GM18508 (cell line): ENCODE measurements around the gene GBP7.

Experiments
- ATAC-seq: cut with Tn5 transposase; IDR thresholded peaks from one replicate; pipeline ENCODE4 v1.9.1; 2021; ENCODE audit warnings: moderate number of reproducible peaks; ENCODE audit not compliant: insufficient read depth, unreplicated experiment

The GBP7 gene

DNA sequence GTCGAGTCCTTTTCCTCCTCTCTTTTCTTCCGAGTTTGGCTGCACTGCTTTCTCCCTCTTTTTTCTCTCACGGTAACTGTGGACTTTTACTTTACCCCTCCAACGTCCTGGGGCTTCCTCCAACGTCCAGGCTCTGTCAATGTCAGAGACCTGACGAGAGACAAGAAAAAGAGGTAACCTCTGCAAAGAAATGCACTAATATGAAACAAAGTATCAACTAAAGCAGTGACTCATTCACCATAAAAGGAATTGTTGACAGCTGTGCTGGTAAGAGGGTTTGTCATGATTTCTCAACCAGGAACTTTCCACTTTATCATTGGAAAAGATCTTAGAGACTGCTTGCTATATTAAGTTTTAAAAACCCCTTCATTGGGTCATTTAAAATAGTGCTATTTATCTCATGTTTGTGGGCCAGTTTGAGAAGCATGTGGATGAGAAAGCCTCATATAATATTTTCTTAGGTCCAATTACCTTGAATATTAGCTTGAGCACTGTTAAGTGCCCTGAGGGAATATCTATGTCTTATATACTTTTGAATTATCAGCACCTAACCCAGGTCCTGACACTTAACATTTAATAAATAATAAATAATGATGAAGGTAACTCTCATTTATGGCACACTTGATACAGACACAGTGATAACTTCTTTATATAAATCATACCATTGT, 49.8 kb downstream of the GBP7 start, which contains the start of gene GBP2:
GBP2 (minus strand) TSS at position 202 of the 668 bp plus-strand sequence. CDS start 4,148 bp downstream, outside the sequence.
- ATAC-seq: peak; percentile 52

DNA sequence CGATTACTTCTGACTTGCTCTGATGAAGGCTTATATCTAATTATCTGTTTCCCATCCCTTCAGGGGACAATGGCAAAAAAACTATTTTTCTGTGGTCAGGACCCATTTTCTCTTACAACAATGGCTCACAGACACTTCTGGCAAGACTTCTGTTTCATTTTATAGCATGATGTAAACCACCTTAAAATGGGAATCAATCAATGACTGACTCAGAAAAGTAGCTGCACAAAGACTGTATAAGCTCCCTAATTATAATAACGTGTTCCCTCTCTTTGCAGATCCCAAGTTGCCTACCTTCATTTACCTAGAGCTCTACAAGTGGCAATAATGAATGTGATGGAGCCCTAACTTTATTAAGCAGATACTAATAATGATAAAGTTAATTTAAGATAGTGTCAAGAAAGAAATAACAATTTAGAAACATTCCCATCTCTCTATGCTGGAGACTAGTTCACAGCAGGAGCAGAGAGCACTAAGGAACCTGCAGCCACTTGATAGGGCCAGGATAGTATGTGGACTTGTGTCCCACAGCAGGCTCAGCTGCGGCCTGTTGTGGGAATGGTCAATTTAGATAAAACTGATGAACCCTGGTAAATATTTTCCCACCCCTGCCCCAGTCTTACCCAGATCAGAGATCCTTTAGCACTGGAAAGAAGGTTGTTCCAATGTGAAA, 50.4 kb downstream of the GBP7 start:
- ATAC-seq: peak; percentile 5

DNA sequence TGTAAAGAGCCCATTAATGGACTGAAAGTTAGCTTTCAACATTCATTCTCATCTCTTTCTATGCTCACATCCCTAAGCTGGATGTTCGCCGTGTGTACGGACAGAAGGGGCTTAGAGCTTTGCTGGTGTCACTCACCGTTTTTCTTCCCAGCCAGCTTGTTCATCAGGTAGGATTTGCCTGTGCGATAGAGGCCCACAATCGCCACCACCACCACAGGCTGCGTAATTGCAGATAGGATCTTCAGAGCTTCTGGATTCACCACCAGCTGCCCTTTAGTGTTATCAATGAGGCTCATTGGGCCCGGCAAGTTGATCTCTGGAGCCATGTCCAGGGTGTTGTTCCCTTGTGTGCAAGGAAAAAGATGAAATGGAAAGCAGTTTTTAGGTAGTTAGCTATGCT, 54.2 kb downstream of the GBP7 start:
- no peak for ATAC-seq

DNA sequence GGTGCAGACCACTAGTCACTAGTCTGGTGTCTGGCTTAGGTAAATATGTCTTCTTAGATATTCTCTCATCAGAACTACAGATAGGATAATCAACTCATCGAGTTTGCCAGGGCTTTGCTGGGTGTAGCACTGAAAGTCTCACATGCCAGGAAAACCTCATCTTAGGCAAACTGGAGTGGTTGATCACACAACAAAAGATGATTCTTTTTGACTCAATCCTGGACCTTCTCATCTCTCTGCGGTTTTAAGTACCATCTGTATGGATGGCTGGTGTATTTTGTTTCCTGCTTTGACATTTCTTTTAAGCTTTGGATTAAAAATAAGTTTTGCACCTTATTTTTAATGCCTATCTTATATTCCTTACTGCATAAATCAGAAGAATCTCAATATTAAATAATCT, 61.1 kb downstream of the GBP7 start:
- ATAC-seq: no peak

DNA sequence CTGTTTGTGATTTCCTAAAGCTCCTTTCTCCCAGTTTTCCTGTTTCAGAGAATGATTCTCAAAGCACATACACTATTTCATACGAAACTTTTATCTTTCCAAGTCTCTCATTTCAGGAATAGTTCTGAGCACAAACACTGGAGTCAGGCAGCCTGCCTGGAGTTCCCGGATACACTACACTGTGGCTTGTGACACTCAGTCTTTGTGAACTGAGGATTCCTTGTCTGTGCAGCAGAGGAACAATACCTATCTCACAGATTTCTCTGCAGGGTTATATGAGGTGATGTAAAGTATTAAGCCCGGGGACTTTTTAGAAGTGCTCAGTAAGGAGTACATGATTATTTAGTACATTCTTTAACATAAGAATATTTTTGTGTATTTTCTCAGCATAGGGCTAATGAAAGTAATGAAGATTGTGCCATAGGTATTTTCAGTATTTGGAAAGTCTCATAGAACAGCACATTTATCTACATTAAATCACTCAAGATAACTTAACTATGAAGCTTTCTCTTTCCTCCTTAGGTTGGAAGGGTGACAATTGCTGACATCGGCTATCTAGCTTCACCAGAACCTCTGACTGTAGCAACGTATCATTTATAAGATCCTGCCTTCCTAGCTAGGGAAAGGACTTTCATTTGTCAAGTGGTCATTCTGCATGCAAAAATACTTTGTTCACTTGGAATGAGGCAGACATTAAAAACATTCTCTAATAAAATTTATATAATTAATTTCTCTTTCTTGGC, 62.8 kb downstream of the GBP7 start:
- no peak for ATAC-seq

DNA sequence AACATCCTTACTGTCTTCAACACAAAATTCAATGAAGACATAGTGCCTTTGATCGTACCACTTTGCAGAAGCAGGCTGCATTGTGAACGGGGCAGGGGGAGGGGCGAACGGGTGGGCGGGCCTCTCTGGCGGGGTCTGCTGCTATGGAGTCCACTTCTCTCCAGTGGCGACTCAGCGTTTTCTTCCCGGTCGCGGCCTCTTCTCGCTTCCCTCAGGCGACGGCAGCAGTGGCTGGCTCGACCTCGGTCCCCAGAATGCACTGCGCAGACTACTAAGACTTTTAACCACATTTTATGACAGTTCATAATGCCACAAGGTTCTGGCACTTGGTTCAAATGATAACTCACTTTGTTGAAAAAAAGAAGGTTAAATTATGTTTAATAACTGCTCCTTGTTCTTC, 71.1 kb downstream of the GBP7 start:
- no peak for ATAC-seq

DNA sequence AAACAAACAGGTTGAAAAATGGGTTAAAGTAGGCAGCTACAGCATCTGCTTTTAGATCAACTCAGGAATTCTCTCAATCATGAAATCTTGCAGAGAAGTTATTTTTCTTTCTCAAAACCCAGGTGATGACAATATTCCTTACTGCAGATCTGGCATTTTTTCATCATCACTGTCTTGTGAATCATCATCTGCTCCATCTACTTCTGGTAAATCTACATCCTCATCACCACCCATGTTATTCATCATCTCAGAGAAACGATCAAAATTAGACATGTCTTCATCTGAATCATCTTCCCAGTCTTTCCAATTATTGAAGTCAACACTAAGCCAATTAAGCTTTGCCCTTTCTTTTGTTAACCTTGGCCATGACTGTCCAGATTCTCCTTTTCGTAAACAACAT, 71.7 kb downstream of the GBP7 start:
- ATAC-seq: no peak

DNA sequence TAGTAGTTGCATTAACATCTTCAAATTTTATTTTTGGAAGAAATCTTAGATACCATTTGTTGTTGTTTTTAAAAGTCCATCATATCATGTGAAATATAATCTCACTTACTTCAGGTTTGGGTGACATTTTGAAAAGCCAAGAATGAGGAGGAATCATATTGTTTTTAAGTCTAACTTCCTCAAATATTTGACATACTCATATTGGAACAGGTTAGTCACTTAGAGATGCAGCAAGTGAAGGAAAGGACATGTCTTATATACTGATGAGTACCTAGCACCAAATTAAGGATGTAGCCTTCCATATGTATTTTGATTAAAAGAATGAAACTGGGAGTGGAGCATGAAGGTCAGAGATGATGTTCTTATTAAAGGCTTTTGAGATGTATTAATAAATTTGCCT, 73.8 kb downstream of the GBP7 start:
- no peak for ATAC-seq

DNA sequence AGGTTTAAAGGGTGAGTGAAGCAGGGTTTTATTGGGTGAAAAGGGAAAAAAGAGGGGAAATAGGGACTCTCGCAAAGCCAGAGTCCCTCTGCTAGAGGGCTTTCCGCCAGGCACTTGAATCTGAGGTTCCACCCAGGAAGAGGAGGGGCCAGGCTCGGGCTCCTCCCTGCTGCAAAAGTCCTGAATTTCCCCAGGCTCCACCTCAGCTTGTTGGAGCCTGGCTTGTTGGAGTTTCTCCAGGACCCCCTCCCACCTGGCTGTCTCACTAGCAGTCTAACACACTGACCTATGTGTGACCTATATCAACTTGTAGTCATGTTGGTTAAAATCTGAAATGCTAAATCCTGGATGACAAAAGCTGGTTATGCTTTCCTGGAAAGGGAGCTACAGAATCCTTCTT, 75.4 kb downstream of the GBP7 start:
- ATAC-seq: no peak

DNA sequence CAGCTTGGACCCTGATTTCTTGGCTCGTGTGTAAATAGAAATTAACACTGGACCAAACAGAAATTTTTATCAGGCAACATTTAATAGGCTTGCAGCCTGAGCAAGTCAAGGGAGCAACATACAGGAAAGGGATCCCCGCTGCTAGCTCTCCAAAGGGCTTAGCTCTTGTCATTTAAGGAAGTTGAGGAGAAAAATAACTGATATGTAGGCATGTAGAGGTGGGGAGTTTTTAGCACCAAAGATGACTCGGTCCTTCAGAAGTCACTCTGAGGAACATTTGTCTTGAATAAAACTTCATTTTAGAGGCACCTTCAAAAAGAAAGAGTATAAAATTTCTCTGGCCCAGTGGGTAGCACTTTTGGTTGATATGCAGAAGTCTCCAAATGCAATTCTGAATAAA, 76.9 kb downstream of the GBP7 start:
- no peak for ATAC-seq

DNA sequence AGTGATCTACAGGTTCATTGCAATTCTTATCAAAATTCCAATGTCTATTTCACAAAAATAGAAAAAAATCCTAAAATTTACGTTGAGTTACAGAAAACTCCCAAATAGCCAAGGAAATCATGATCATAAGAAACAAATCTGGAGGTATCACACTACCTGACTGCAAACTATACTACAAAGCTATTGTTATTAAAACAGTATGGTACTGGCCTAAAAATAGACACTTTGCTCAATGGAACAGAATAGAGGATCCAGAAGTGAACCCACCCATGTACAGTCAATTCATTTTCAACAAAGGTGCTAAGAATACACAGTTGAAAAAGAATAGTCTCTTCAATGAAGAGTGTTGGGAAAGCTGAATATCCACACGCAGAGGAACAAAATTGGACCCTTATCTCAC, 80.1 kb downstream of the GBP7 start:
- ATAC-seq: no peak

DNA sequence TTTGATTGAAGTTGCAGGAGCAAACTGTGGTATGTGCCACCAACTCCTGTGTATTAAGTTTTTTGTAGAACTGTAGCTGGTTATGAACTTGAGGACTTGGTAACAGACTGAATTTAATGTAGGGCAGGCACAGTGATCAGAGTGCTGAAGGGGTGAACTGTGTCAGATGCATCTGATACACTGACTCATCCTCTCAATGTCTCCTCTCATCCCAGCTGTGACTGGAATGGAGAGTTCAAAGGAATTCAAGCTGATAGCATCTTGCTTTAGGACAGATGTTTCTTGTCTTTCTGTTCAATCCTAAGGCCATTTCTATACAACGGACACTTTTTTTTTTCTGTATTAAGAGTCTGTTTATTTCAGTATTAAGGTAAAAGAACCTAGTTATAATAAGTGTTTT, 85.8 kb downstream of the GBP7 start:
- ATAC-seq: no peak

DNA sequence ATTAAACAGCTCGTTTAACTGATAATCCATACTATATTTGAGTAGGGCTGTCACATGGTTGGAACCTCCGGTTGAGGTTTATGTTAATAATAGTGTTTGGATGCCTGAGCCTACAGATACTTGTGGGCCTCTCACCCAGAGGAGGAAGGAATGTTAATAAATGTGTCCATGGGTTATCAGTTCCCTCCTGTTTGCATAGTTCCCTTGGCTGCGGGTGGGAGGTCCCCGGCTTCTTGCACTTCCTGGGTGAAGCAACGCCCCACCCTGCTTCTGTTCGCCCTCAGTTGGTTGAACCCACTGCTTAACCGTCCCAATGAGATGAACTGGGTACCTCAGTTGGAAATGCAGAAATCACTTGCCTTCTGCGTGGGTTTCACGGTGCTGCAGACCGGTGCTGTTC, 87.2 kb downstream of the GBP7 start:
- ATAC-seq: no peak

DNA sequence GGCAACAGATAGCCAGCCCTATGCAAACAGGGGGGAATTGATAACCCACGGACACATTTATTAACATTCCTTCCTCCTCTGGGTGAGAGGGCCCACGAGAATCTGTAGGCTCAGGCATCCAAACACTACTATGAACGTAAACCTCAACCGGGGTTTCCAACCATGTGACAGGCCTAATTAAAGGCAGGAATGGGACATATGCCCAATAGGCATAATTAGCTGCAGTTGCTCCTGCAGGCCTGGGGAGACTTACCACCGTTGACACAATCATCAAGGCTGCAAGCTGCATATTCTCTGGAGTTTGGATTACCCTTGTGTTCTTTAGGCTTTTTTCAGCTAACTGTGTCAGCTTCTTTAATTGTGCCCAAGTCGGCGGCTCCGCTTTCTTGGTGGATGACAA, 88.6 kb downstream of the GBP7 start:
- ATAC-seq: no peak

DNA sequence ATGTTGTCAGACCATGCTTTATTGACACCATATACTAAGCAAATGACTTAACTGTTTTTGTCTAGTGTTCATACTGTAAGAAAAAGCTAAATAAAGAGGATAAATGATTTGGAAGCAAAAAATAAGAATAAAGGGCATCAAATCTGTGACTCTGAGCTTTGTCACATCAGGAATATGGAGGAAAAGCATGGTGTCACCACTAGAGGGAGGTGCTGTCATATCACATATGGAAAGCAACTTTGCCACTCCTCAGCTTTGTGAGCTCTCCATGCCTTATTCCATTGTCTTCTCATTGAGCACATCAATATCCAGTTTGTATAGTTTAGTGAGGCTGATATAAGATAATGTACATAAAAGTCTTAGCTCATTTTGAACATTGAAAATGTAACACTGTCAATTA, 90.0 kb downstream of the GBP7 start:
- ATAC-seq: no peak
